Measurements from ENCODE around the gene KLHL29.

The KLHL29 gene

DNA sequence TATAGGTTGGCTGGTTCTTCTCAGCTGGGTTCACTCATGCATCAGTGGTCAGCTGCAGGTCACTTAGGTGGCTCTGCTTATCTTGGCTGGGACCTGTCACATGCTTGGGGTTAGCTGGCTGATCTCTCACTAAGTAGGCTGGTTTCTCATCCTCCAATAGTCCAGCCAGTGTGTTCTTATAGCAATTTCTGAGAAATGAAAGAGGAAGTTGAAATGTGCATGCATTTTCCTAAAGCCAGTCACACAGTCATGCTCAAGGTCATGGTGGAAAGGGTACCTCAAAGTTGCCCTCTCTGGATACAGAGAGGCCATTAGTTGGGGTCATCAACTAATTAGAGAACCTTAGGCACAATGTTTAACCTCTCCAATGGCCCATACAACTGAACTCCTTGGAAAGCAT, 64.4 kb downstream of the KLHL29 start:
- TF ChIP-seq, protein P1, sequence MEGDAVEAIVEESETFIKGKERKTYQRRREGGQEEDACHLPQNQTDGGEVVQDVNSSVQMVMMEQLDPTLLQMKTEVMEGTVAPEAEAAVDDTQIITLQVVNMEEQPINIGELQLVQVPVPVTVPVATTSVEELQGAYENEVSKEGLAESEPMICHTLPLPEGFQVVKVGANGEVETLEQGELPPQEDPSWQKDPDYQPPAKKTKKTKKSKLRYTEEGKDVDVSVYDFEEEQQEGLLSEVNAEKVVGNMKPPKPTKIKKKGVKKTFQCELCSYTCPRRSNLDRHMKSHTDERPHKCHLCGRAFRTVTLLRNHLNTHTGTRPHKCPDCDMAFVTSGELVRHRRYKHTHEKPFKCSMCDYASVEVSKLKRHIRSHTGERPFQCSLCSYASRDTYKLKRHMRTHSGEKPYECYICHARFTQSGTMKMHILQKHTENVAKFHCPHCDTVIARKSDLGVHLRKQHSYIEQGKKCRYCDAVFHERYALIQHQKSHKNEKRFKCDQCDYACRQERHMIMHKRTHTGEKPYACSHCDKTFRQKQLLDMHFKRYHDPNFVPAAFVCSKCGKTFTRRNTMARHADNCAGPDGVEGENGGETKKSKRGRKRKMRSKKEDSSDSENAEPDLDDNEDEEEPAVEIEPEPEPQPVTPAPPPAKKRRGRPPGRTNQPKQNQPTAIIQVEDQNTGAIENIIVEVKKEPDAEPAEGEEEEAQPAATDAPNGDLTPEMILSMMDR (IDR thresholded peaks at IDR 0.05; ENCODE audit: low read depth, low read length) = no peak
- H3K4me3 ChIP-seq (ENCODE audit: low read depth, low read length) = no peak overlapping the region

GRCh38 chr2:23449831-23450331, 64.9 kb downstream of the KLHL29 start:
- H3K9me3 ChIP-seq = no peaks in the 10 kb centered on the region
- no peak for DNase-seq
- TF ChIP-seq, protein P1 (IDR thresholded peaks at IDR 0.05; ENCODE audit: low read depth, low read length) = no peak

More for the DNA sequence above, 64.4 kb downstream of the KLHL29 start:
- no peak for DNase-seq
- Histone ChIP-seq H3K27me3 (no peaks in the 10 kb centered on the region), H3K36me3 (no peaks in the 10 kb centered on the region), H3K9me3 (no peaks in the 10 kb centered on the region), H3K4me1 (peaks cover 3% of the 10 kb centered on the region; the same call in 1 of the 2 replicates)

GRCh38 chr2:23452372-23452771, 67.4 kb downstream of the KLHL29 start:
- DNase-seq = no peak

More at GRCh38 chr2:23449831-23450331, 64.9 kb downstream of the KLHL29 start:
- no peak overlapping the region for H3K4me3 ChIP-seq (ENCODE audit: low read depth, low read length)
- peaks cover 6% of the 10 kb centered on the region for H3K4me1 ChIP-seq
- H3K36me3 ChIP-seq = no peaks in the 10 kb centered on the region
- H3K27me3 ChIP-seq = no peaks in the 10 kb centered on the region

GRCh38 chr2:23452853-23453420, 68.0 kb downstream of the KLHL29 start:
- H3K4me1 ChIP-seq = peaks cover 5% of the 10 kb centered on the region
- DNase-seq = no peak
- H3K9me3 ChIP-seq = no peaks in the 10 kb centered on the region
- H3K4me3 ChIP-seq (ENCODE audit: low read depth, low read length) = no peak overlapping the region
- TF ChIP-seq, protein P1 (IDR thresholded peaks at IDR 0.05; ENCODE audit: low read depth, low read length) = no peak
- H3K27me3 ChIP-seq = no peaks in the 10 kb centered on the region
- no peaks in the 10 kb centered on the region for H3K36me3 ChIP-seq

More at GRCh38 chr2:23452372-23452771, 67.4 kb downstream of the KLHL29 start:
- H3K4me1 ChIP-seq = peaks cover 5% of the 10 kb centered on the region
- H3K4me3 ChIP-seq (ENCODE audit: low read depth, low read length) = no peak overlapping the region
- no peaks in the 10 kb centered on the region for H3K9me3 ChIP-seq
- TF ChIP-seq, protein P1 (IDR thresholded peaks at IDR 0.05; ENCODE audit: low read depth, low read length) = no peak
- no peaks in the 10 kb centered on the region for H3K36me3 ChIP-seq
- H3K27me3 ChIP-seq = no peaks in the 10 kb centered on the region

DNA sequence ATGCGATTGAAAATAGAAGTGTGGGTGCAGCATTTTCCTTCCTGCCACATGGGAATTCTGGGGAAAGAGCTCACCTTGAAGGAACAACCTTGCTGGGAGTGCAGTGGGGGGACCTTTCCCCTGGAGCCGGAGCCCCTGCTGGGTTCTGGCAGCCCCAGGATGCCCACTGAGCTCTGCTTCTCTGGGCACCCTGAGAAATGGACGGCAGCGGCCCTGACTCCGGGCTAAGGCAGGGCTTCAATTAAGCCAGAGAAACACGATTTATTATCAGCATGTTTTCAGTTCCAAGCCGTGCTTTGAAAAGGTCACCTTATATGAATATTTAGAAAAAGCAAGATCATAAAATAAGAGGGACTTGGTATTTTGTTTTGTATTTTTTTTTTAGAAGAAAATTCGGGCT, 68.5 kb downstream of the KLHL29 start:
- DNase-seq = no peak

More for the DNA sequence above, 68.5 kb downstream of the KLHL29 start:
- Histone ChIP-seq H3K4me3 (ENCODE audit: low read depth, low read length) (no peak overlapping the region), H3K27me3 (no peaks in the 10 kb centered on the region), H3K9me3 (no peaks in the 10 kb centered on the region), H3K36me3 (no peaks in the 10 kb centered on the region), H3K4me1 (peaks cover 5% of the 10 kb centered on the region)
- TF ChIP-seq, protein P1 (IDR thresholded peaks at IDR 0.05; ENCODE audit: low read depth, low read length) = no peak
